T-helper 1 cell treated with Interleukin-12 subunit alpha and Interleukin-12 subunit beta and Interleukin-4 antibody, amounts not matched to agents 30 ng/mL and 1 ng/mL, for 36 hours (primary cell): ENCODE results near the gene LZTR1. TPM values are rescaled to one million over a fixed set of nuclear protein-coding genes. Genes with fewer than 3 reads are reported as not detected.
"Not testable (repeated sequence)": the region's sequence is repeated elsewhere in the genome, so short reads cannot be mapped to it uniquely, and the experiment has no call there.

ENCODE experiments used
- intact Hi-C: fragments of 100-400 bp; cut with micrococcal nuclease; formaldehyde crosslinking; loops from one replicate; pipeline ENCODE4 v1.15.1; 2024
- total RNA-seq: library from RNA; stranded (reverse); gene quantifications from 2 replicates; pipeline ENCODE4 v1.2.3, GENCODE V29; 2022

Gene LZTR1
- total RNA-seq, 1 donor from 2014 or later, result 89.6 TPM

DNA sequence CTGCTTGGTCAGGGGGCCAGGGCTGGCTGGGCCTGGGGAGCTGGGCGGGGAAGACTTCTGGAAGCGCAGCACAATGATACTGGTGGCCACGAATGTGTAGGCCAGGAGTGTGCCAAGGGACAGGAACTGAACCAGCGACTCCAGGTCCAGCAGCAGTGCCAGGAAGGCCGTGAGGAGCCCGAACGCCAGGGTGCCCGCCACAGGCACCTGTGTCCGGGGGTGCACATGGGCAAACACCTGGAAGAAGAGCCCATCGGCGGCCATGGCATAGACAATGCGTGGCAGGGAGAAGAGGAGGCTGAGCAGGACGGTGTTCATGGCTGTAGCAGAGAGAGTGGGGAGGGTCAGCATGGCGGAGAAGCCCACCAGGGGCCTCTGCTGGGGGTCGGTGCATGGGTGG, 47.9 kb downstream of the LZTR1 start:
- intact Hi-C loops, result no loop called here

DNA sequence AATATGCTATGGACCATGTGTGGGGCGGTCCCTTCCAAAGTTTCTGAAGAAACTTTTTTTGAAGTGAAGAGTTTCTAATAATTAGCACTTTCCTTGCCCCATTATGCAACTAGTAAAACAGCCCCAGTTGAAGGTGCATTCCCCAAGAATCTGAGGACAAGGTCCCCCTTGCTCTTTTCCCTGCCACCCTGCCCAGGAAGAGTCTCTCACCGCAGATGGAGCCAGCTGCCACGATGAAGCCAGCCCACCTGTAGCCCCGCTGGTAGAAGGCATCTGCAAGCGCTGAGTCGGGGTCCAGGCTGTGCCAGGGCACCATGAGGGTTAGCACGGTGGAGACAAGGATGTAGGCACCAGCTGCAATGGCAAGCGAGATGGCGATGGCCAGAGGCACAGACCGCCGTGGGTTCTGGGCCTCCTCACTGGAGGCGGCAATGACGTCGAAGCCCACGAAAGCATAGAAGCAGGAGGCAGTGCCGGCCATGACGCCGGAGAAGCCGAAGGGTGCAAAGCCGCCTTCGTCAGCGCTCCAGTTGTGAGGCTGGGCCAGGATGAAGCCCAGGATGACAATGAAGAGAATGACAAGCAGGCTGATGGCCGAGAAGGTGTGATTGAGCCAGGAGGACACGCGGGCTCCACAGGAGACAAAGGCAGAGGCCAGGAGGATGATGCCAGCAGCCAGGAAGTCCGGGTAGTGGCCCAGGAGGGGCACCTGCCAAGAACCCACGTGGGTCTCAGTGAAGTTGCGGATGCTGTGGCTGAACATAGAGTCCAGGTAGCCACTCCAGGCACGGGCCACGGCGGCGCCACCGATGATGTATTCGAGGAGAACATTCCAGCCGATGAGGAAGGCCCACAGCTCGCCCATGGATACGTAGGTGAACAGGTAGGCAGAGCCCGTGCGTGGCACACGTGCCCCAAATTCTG, 48.8 kb downstream of the LZTR1 start:
- intact Hi-C loops, result no loop called here

DNA sequence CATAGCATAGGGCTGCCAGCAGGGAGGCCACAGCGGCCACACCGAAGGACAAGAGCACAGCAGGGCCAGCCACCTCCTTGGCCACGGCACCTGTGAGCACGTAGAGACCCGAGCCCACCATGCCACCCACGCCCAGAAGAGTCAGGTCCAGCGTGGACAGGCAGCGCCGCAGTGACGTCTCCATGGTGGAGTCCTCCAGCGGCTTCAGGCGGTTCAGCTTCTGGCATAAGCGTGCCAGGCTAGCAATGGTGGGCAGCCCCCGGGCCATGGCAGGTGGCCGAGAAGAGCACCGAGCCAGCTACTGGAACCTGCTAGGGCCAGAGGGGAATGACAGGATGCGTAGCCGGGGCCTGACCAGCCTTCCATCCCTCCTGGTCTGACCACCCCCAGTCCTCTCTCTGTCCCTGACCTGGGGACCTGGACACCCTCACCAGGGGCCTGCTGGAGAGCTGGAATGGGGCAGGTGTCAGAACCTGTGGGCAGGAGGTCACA, 49.5 kb downstream of the LZTR1 start:
- intact Hi-C loops, result no loop called here

DNA sequence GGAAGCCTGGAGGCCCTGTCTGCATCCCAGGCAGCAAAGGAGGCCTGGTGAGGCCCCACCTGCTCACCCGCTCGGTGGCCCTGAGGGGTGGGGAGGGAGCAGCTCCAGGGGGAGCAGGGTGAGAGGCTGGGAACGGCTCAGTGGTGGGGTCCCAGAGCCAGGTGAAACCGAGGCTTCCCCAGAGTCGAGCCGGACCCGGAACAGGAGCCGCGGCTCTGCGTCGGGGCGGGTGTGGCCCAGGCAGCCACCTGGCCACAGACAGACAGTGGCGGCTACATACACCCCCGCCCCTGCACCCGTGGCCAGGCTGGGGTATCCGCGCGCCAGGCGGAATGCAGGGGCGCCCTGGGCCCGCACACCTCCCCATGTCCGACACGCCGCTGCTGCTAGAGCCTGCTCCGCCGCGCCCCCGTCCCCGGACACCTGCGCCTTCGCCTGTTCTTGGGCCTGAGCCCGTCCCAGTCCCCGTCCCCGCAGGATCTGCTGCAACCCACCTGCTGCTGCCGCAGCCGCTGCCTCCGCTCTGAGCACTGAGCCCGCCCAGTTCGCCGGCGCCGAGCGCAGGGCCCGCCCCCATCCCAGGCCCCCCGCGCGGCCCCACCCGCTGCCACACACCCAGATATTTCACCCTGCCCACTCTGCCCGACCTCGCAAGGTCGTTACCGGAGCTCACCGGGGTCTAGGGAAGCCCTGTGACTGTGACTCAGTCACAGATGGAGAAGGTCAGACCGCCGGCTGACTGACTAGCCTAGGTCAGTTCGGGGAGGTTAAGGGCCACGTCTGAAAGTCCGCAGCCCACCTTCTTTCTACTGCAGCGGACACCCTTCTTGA, 50.2 kb downstream of the LZTR1 start, which contains the start of gene SLC7A4:
Gene SLC7A4, minus strand, starts transcription at position 525 of the 831 bp plus-strand sequence. CDS start 749 bp downstream, outside the sequence.
- intact Hi-C loops, result no loop called here

DNA sequence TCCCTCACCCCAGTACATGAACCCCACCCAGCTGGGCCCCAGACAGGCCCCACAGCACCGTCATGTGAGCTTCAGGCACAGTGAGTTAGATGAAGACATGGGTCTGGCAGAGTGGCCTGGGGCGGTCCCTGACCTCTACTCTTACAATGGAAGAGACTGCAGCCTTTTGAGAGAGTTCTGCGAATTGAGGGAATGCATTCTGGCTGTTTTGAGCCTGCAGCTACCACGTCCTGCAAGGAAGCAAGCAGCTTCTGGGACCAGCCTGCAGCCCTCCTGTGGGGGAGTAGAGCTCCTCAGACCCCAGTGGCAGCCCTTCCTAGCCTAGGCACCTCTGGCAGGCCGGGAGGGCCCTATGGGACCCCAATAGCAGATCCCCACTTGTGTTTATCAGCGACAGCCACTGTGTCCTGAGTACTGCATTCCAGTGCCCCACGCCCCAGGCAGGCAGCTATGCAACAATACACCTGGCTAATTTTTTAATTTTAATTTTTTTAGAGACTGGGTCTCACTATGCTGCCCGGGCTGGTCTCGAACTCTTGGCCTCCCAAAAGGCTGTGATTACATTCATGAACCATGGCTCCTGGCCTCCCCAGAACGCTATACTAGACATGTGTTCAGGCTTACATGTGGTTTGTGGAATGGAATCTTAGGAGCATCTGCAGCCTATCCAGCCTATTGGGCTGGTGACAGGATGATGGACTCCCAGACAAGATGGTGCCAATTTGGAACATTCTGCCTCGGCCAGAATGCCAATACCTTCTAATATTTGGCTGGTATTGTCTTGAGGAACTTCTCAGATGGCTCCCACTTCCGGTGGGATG, 51.0 kb downstream of the LZTR1 start:
- intact Hi-C loops, result no loop called here

DNA sequence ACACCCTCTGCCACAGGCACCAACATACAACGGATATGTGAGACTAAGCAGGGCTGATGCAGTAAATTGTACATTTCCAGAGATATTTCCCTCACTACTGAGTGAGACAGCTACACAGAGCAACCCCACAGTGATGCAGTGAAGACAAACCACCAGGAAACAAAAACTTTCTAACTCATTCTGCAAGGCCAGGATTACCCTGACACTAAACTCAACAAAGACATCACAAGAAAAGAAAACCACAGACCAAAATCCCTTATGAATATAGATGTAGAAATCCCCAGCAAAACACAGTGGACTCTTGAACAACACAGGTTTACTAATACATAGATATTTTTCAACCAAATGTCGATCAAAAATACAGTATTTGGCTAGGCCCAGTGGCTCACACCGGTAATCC, 51.8 kb downstream of the LZTR1 start:
- intact Hi-C loops, result no loop called here

DNA sequence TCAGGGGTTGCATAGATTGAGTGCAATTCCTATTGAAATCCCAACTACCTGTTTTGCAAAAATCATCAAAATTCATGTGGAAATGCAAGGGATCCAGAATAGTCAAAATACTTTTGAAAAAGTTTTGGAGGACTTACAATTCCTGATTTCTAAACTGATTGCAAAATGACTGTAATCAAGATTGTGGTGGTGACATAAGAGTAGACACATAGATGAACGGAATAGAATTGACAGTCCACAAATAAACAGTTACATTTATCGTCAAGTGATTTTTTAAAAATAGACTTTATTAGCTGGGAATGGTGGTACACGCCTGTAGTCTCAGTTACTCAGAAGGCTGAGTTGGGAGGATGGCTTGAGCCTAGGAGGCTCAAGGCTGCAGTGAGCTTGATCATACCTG, 52.9 kb downstream of the LZTR1 start:
- intact Hi-C loops, result no loop called here

DNA sequence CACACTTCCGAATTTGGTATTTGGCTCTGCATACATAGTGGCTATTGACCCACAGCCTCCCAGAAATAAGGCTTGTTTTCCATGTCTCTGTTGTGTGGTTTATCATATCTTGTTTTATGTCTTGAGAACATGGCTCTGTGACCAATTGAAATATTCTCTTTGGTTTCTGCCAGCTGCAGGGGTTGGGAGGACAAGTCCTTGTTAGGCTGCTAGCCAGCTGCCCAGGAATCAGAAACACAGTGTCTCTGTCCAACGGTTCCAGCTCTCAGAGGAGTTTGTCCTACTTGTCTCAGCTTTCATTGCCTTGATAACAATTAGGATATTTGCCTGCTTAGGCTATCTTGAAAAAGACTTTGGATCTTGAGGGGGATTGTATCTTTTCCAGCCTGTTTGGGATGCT, 56.3 kb downstream of the LZTR1 start:
- intact Hi-C loops, result no loop called here

DNA sequence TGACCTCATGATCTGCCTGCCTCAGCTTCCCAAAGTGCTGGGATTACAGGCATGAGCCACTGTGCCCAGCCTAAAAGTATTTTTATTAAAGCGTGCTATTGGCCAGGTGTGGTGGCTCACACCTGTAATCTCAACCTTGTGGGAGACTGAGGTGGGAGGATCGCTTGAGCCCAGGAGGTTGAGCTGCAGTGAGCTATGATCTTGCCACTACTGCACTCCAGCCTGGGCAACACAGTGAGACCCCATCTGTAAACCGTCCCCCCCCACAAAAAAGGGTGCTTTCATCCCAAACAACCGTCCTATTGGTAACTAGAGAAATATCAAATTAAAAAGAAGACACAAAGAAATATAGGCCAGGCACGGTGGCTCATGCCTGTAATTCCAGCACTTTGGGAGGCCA, 57.1 kb downstream of the LZTR1 start:
- intact Hi-C loops, result not testable (repeated sequence)

DNA sequence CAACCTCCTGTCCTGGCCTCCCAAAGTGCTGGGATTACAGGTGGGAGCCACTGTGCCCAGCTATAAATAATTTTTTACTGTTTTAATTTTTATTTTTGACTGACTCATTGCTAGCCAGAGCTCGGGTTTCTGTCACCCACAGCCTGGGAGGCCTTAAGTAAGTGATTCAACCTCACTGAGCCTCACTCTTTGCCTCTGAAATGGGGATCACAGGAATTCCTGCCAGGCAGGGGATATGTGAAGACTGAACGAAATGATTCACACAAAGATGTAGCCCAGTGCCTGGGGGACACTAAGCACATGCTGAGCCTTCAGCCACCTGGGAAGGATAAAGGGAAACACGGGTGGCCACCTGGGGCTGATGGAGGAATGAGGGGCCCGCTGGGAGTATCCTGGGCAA, 59.8 kb downstream of the LZTR1 start:
- intact Hi-C loops, result no loop called here

DNA sequence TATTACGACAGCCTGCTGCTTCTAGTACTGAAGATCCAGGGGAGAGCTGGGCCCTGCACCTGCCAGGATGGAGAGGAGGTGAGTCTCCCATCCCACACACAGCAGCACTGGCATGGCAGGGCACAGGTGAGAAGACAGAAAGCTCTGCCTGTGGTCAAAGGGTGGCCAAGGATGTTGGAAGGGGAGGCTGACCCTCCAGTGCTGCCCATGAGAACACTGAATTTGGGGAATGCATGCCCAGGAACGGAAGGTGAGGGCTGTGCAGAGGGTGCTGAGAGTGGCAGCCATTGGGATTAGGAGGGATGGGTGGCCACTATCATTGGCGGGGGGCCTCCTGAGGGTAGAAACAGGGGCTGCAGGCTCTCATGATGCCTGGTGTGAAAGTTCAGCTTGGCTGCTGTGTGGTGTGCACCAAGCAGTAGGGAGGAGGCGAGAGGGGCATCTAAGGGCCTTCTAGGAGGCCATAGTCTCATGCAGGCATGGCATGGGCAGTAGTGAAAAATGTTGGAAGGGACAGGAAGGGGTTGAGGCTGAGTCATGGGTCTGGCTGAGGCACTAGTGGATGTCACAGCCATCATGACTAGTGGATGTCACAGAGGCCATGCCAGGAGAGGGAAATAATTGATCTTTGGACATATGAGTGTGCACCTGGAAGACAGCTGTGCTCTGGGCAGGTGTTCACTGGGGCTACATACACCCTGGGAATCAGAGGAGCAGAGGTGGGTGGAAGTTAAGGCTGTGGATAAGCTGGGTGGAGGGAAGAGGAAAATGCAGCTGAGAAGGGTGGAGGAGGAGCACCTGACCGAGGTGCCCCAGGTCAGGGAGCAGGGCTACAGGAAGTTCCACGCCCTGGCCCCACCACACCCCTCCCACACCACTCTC, 61.1 kb downstream of the LZTR1 start:
- intact Hi-C loops, result no loop called here

DNA sequence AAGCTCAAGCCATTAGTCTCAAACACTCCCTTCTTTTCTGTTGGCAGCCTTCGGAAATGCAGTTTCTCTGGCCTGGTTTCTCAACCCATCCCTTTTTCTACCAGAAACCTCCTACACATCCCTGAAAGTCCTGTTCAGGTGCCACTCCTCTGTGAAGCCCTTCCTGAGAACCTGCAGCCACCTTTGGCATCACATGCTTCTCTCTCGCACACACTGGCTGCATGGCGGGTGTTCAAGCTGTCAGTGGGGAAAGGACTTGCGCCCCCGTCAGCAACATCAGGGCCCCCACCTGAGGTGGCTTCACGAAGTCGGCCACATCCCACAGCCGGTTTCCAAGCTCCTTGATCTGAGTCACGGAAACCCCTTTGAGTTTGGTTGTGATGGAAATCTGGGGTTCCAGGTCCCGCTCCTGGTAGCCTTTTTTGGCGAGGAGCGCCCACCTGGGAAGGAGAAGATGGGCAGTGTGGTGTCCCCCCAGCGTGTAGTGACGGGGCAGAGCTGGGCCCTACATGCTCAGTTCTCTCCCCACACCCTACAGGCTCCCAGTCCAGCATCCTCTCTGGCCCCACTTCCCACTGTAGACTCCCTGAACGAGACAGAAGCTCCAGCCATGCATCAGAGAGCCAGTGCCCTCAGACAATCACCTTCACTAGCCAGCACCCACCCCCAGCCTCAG, 61.9 kb downstream of the LZTR1 start:
- intact Hi-C loops, result no loop called here

DNA sequence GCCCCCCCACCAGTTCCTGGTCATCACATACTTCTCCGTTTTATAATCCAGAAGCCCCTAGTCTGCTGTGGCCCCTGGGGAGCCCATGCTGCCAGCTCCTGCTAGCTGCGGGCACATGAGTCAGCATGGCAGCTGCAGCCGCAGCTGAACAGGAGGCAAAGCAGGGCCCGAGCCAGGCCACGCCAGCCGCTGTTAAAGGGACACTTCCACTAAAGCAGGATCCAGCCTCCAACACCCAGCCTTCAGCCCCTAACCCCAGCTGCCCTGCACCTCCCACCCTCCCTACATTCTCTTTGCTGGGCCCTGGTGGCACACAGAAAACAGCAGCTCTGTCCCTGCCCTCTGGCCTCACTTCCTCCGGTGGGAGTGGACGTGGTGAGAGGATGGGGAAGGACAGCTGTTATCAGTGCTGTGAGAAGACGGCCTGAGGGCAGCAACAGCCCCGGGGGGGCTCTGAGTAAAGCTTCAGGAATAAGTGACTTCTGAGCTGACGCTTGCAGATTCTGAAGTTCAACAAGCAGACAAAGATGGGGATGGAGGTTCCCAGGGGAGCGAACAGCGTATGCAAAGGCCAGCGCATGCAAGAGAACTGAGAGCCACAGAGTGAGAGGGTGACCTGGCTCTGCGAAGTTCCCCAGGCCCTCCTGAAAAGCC, 63.0 kb downstream of the LZTR1 start:
- intact Hi-C loops, result loop anchor here (1.0 kb wide), 1 partner anchor 43 kb away; the partner anchor contains the start of gene THAP7

DNA sequence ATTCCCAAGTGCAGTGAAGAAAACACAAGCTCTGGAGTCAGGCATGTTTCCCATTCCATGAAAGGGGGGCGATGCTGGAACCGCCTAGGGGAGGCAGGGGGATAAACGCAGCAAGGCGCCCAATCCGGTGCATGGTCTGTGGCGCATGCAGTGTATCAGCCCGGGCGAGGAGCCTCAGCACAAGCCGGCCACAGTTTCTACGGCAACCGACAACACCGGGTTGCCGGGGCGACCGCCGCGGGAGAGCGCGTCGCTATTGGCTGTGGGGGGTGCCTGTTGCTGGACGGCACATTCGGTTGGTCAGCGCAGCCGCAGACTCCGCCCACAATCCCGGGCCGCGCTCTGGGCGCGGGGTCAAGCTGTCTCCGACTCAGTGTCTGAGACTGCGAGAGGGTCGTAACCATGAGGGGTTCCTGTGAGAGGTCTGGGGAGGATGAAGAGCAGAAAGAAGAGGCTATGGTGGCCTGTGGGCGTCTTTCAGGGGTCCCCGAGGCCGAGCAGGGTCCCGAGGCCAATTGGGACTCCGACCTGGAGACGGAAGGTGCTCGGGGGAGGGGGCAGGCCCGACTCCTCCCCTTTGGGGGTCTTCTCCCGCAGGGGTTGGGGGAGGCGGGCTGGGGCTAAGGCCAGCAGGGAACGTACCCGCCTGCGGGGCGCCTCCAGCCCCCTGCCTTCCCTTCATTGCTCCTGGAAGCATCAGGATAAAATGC, 63.6 kb downstream of the LZTR1 start, which contains the start of gene LRRC74B:
Gene LRRC74B, plus strand, starts transcription at position 362 of the 710 bp plus-strand sequence. Its CDS starts 41 bp downstream, at position 403.
- intact Hi-C loops, result loop anchor here (1.0 kb wide), 1 partner anchor 43 kb away; the partner anchor contains the start of gene THAP7

DNA sequence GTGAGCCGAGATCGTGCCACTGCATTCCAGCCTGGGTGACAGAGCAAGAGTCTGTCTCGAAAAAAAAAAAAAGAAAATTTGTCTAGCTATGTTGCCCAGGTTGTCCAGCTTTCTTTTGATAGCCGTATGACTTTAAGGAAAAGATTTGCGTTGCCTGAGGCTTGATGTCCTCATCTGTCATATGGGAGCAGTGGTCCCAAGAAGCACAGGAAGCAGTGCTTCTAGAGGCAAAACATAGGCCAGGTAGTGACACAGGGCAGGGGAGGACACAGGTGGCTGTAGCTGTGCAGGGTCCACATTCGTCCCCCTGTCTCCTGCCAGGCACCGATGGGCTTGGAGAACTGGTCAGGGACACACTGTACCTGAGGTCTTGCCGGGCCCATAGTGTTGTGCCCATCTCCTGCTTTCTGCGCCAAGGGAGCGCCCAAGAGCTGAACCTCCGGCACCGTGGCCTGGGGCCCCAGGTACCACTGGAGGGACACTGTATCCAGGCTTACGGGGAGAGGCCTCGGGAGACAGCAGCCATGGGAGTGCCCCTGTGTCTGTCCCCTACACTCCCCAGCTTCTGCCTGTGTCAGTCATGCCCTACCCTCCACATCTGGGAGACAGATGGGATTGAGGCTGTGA, 65.1 kb downstream of the LZTR1 start:
- intact Hi-C loops, result no loop called here

DNA sequence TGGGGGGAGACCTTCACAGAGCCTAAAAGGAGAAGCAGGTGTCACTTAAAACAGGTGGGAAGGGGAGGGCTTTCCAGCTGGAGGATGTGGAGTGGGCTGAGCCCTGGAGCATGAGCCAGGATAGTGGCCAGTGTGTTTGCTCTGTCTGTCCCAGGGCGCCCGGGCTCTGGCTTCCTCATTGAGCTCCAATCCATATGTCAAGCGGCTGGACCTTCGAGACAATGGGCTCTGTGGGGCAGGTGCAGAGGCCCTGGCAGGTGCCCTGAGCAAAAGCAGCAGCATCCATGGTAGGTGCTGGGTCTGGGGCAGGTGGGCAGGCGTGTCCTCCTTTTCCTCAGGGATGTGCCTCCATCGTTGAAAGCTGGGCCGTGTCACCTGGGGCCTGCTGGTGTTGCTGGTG, 65.6 kb downstream of the LZTR1 start:
- intact Hi-C loops, result no loop called here

DNA sequence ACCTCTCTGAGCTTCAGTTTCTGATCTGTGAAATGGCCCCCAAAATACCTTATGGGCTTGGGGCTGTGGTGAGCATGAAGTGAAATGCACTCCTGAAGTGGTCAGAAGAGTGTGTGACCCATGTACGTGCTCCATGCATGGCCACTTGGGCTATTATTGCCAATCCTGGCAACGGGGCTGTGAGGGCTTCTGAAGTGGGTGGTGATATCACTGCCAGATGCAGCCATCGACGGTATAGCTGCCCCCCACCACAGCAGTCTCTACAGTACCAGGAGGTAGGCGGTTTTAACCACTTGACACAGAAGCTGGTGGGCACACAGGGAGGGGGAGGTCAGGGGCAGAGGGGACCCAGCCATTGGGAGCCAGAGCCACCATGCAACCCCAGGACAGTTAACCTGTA, 66.4 kb downstream of the LZTR1 start:
- intact Hi-C loops, result not testable (repeated sequence)
